ENCODE results near the gene TRERF1. TPM values are rescaled to one million over a fixed set of nuclear protein-coding genes. Genes with fewer than 3 reads are reported as not detected.

Gene TRERF1
- total and polyA plus RNA-seq, 2 of the 8 experiments (the other 6 are each of a cell fraction or from before 2014, with no cell fraction given): 10.8 to 21.5 TPM

GRCh38 chr6:42448391-42448790 lies 3.3 kb downstream of the TRERF1 start (continued):
- TF ChIP-seq PHF8 (conservative IDR thresholded peaks at IDR 0.05; ENCODE audit: low read depth, low read length) (no peak), CHD1 (IDR thresholded peaks at IDR 0.05; ENCODE audit: low read depth, low read length) (no peak), BRCA1 (IDR thresholded peaks at IDR 0.05; ENCODE audit: low read depth, low read length) (no peak), MAFK (IDR thresholded peaks at IDR 0.05; ENCODE audit: low read depth, low read length) (no peak), NRF1 (IDR thresholded peaks at IDR 0.05; ENCODE audit: low read depth, low read length) (no peak)

All from H1 (cell line).